PC-9 (cell line): Measurements from ENCODE around the gene AICDA. TPM values are rescaled to one million over a fixed set of nuclear protein-coding genes. Genes with fewer than 3 reads are reported as not detected.
"Not testable (repeated sequence)": the region's sequence is repeated elsewhere in the genome, so short reads cannot be mapped to it uniquely, and the experiment has no call there.

ENCODE experiments used
- BruUV-seq: library from RNA; stranded (reverse); fragments of 400-500 nt; replicated peaks from 2 replicates; lab custom pipeline; 2021; lab: Mats Ljungman, UMichigan
- CTCF ChIA-PET: fragments of 300-600 bp; sonication (Branson Sonifier 250); formaldehyde crosslinking; loops from one replicate; lab custom pipeline; 2022; ENCODE audit warnings: antibody characterized with exemption; lab: Charles Lee
- POLR2A ChIA-PET: fragments of 300-600 bp; sonication (Branson Sonifier 250); formaldehyde crosslinking; loops from one replicate; lab custom pipeline; 2022; ENCODE audit warnings: antibody characterized with exemption; ENCODE audit not compliant: unreplicated experiment; lab: Charles Lee
- DNase-seq, 2 experiments: peaks; one replicate each; pipeline versions ENCODE4 v3.0.0 to v3.0.0-alpha.2; 2015 to 2022; ENCODE audit warnings: mixed read lengths in 1 of 2
- H2AFZ ChIP-seq: fragments of 200-600 bp; sonication (generic); 2 replicates; pipeline ENCODE4 v1.8.1; 2017; ENCODE audit warnings: antibody characterized with exemption
- H3F3A ChIP-seq: fragments of 200-600 bp; sonication (generic); 2 replicates; pipeline ENCODE4 v1.8.1; 2017; ENCODE audit warnings: antibody characterized with exemption, mild to moderate bottlenecking, low read depth; ENCODE audit not compliant: insufficient read depth
- H3K27ac ChIP-seq: fragments of 200-600 bp; sonication (generic); 2 replicates; pipeline ENCODE4 v1.6.1; 2016; ENCODE audit warnings: mixed run types
- H3K27me3 ChIP-seq: fragments of 200-600 bp; sonication (generic); 2 replicates; pipeline ENCODE4 v1.6.1; 2016; ENCODE audit warnings: low read depth, mixed run types; ENCODE audit not compliant: insufficient read depth
- H3K36me3 ChIP-seq: fragments of 200-600 bp; sonication (generic); 2 replicates; pipeline ENCODE4 v1.6.1; 2016; ENCODE audit warnings: low read depth, mixed run types
- H3K4me1 ChIP-seq: fragments of 200-600 bp; sonication (generic); replicated peaks from 2 replicates; pipeline ENCODE4 v1.6.1; 2016; ENCODE audit warnings: mixed run types; ENCODE audit not compliant: insufficient read depth
- H3K4me2 ChIP-seq: fragments of 200-600 bp; sonication (generic); 2 replicates; pipeline ENCODE4 v1.6.1; 2017; ENCODE audit warnings: mixed run types
- H3K4me3 ChIP-seq: fragments of 200-600 bp; sonication (generic); 2 replicates; pipeline ENCODE4 v1.6.1; 2016; ENCODE audit warnings: mixed run types
- H3K79me2 ChIP-seq: fragments of 200-600 bp; sonication (generic); 2 replicates; pipeline ENCODE4 v1.6.1; 2017; ENCODE audit warnings: low read depth, mixed run types
- H3K9me2 ChIP-seq: fragments of 200-600 bp; sonication (generic); 2 replicates; pipeline ENCODE4 v1.8.1; 2017; ENCODE audit warnings: mild to moderate bottlenecking; ENCODE audit not compliant: insufficient read depth
- H3K9me3 ChIP-seq: fragments of 200-600 bp; sonication (generic); 2 replicates; pipeline ENCODE4 v1.8.1; 2016; ENCODE audit warnings: low read depth; ENCODE audit not compliant: insufficient read depth
- H4K20me1 ChIP-seq: fragments of 200-600 bp; sonication (generic); 2 replicates; pipeline ENCODE4 v1.8.1; 2017; ENCODE audit not compliant: insufficient read depth
- CTCF ChIP-seq: fragments of 200-600 bp; sonication (generic); conservative IDR thresholded peaks from 2 replicates; pipeline ENCODE4 v1.6.1; 2017; ENCODE audit warnings: mixed run types, antibody characterized with exemption, mild to moderate bottlenecking, moderate library complexity
- EZH2 ChIP-seq: fragments of 200-600 bp; sonication (generic); IDR thresholded peaks from 2 replicates; pipeline ENCODE4 v1.8.0; 2017; ENCODE audit warnings: antibody characterized with exemption, low read depth
- intact Hi-C: fragments of 100-400 bp; cut with micrococcal nuclease; formaldehyde crosslinking; loops from one replicate; pipeline ENCODE4 v1.10.0; 2022; ENCODE audit not compliant: unreplicated experiment
- total RNA-seq: library from RNA; stranded (reverse); gene quantifications from 2 replicates; pipeline ENCODE4 v1.2.3, GENCODE V29; 2021

The AICDA gene
- total RNA-seq, 1 experiment from 2014 or later = not detected

- Histone ChIP-seq H3K27ac (no peak overlapping the region), H3K36me3 (no peaks in the 10 kb centered on the region), H3K27me3 (peaks cover 12% of the 10 kb centered on the region; the same call in 1 of the 2 replicates), H3K9me2 (no peaks in the 10 kb centered on the region), H4K20me1 (no peaks in the 10 kb centered on the region), H3F3A (no peaks in the 10 kb centered on the region), H3K4me2 (no peak overlapping the region), H3K79me2 (no peaks in the 10 kb centered on the region), H2AFZ (no peak overlapping the region), H3K4me3 (no peak overlapping the region), H3K4me1 (no peaks in the 10 kb centered on the region), H3K9me3 (no peaks in the 10 kb centered on the region)
- POLR2A ChIA-PET = no interaction called here
- intact Hi-C loops = no loop called here
- BruUV-seq = no TSS peak
- TF ChIP-seq CTCF (no peak), EZH2 (no peak)
- CTCF ChIA-PET = no interaction called here
- DNase-seq = no peak
Measured at GRCh38 chr12:8637244-8637643, 24.6 kb upstream of the AICDA start.

GRCh38 chr12:8636581-8636980 is 23.9 kb upstream of the AICDA start:
- H4K20me1 ChIP-seq = no peaks in the 10 kb centered on the region
- H3K27me3 ChIP-seq = peaks cover 12% of the 10 kb centered on the region; the same call in 1 of the 2 replicates
- no peaks in the 10 kb centered on the region for H3K36me3 ChIP-seq
- no peak overlapping the region for H3K4me3 ChIP-seq
- no TSS peak for BruUV-seq
- no peak overlapping the region for H2AFZ ChIP-seq
- no peak overlapping the region for H3K4me2 ChIP-seq
- no peak for DNase-seq
- intact Hi-C loops = no loop called here
- H3K9me3 ChIP-seq = no peaks in the 10 kb centered on the region
- ChIA-PET CTCF (no interaction called here), POLR2A (no interaction called here)
- H3F3A ChIP-seq = no peaks in the 10 kb centered on the region
- no peaks in the 10 kb centered on the region for H3K4me1 ChIP-seq
- no peak overlapping the region for H3K27ac ChIP-seq
- TF ChIP-seq CTCF (no peak), EZH2 (no peak)
- H3K79me2 ChIP-seq = no peaks in the 10 kb centered on the region
- H3K9me2 ChIP-seq = no peaks in the 10 kb centered on the region

GRCh38 chr12:8636007-8636346 is 23.3 kb upstream of the AICDA start:
- H3K4me2 ChIP-seq, H2AFZ ChIP-seq, intact Hi-C loops, H4K20me1 ChIP-seq, H3K36me3 ChIP-seq, CTCF ChIA-PET, H3K79me2 ChIP-seq, H3K27ac ChIP-seq, BruUV-seq, H3F3A ChIP-seq, H3K4me3 ChIP-seq, POLR2A ChIA-PET, H3K9me3 ChIP-seq, DNase-seq, H3K4me1 ChIP-seq, H3K9me2 ChIP-seq: not testable (repeated sequence)
- H3K27me3 ChIP-seq = peaks cover 12% of the 10 kb centered on the region; the same call in 1 of the 2 replicates

- H2AFZ ChIP-seq, H3K27ac ChIP-seq, H3K4me1 ChIP-seq, H3K4me2 ChIP-seq, CTCF ChIA-PET, H3K9me3 ChIP-seq, H4K20me1 ChIP-seq, H3K9me2 ChIP-seq, H3F3A ChIP-seq, H3K4me3 ChIP-seq, DNase-seq, POLR2A ChIA-PET, H3K36me3 ChIP-seq, H3K79me2 ChIP-seq, intact Hi-C loops, BruUV-seq: not testable (repeated sequence)
- peaks cover 12% of the 10 kb centered on the region; the same call in 1 of the 2 replicates for H3K27me3 ChIP-seq
Measured at GRCh38 chr12:8635342-8636006, 22.8 kb upstream of the AICDA start.
